GM23338 (cell line): ENCODE measurements around the gene OR2V2. TPM values are rescaled to one million over a fixed set of nuclear protein-coding genes. Genes with fewer than 3 reads are reported as not detected.

Experiments
- ATAC-seq: fragments of 200-7000 bp; cut with Tn5 transposase; 3 replicates; pipeline ENCODE4 v1.9.1; 2020
- DNase-seq: peaks from one replicate; pipeline ENCODE4 v3.0.0-alpha.2; 2015; ENCODE audit warnings: low spot score
- H2AFZ ChIP-seq: fragments of 200-600 bp; sonication (generic); 2 replicates; pipeline ENCODE4 v1.8.0; 2016; ENCODE audit warnings: antibody characterized with exemption, mild to moderate bottlenecking, moderate library complexity
- H3F3A ChIP-seq: fragments of 200-600 bp; sonication (generic); replicated peaks from 2 replicates; pipeline ENCODE4 v1.8.0; 2017; ENCODE audit warnings: antibody characterized with exemption, mixed run types, low read depth
- H3K27ac ChIP-seq: fragments of 200-600 bp; sonication (generic); 2 replicates; pipeline ENCODE4 v1.6.1; 2016; ENCODE audit warnings: low read depth
- H3K27me3 ChIP-seq: fragments of 200-600 bp; sonication (generic); 2 replicates; pipeline ENCODE4 v1.8.0; 2016; ENCODE audit warnings: mild to moderate bottlenecking, mixed run types, moderate library complexity; ENCODE audit not compliant: insufficient read depth
- H3K36me3 ChIP-seq: fragments of 200-600 bp; sonication (generic); 2 replicates; pipeline ENCODE4 v1.8.0; 2016; ENCODE audit warnings: mild to moderate bottlenecking; ENCODE audit not compliant: insufficient read depth
- H3K4me1 ChIP-seq: fragments of 200-600 bp; sonication (generic); 2 replicates; pipeline ENCODE4 v1.8.0; 2016; ENCODE audit warnings: mild to moderate bottlenecking, moderate library complexity; ENCODE audit not compliant: insufficient read depth
- H3K4me2 ChIP-seq: fragments of 200-600 bp; sonication (generic); 2 replicates; pipeline ENCODE4 v1.7.1; 2017; ENCODE audit warnings: mixed run types
- H3K4me3 ChIP-seq: fragments of 200-600 bp; sonication (generic); 2 replicates; pipeline ENCODE4 v1.6.1; 2016; ENCODE audit warnings: mixed run types
- H3K79me2 ChIP-seq: fragments of 200-600 bp; sonication (generic); replicated peaks from 2 replicates; pipeline ENCODE4 v1.8.0; 2017; ENCODE audit warnings: mild to moderate bottlenecking; ENCODE audit not compliant: insufficient read depth
- H3K9me2 ChIP-seq: fragments of 200-600 bp; sonication (generic); 2 replicates; pipeline ENCODE4 v1.8.0; 2017; ENCODE audit not compliant: insufficient read depth
- H4K20me1 ChIP-seq: fragments of 200-600 bp; sonication (generic); replicated peaks from 2 replicates; pipeline ENCODE4 v1.8.0; 2017; ENCODE audit warnings: mild to moderate bottlenecking; ENCODE audit not compliant: insufficient read depth
- H3K27ac Mint-ChIP-seq: 2 replicates; pipeline ENCODE4 v1.8.0; 2020; ENCODE audit warnings: inconsistent platforms, mild to moderate bottlenecking, moderate library complexity, mixed read lengths
- H3K27me3 Mint-ChIP-seq: 3 replicates; pipeline ENCODE4 v1.8.0; 2022; ENCODE audit warnings: low read depth, mild to moderate bottlenecking, moderate library complexity, mixed read lengths, inconsistent platforms; ENCODE audit not compliant: insufficient read depth, poor library complexity
- H3K36me3 Mint-ChIP-seq: 3 replicates; pipeline ENCODE4 v1.8.0; 2021; ENCODE audit warnings: low read depth, mild to moderate bottlenecking, inconsistent platforms, moderate library complexity, mixed read lengths
- H3K4me1 Mint-ChIP-seq: 3 replicates; pipeline ENCODE4 v1.8.0; 2020; ENCODE audit warnings: mild to moderate bottlenecking, inconsistent platforms, mixed read lengths
- H3K4me3 Mint-ChIP-seq: 3 replicates; pipeline ENCODE4 v1.8.0; 2021; ENCODE audit warnings: moderate library complexity, mild to moderate bottlenecking, inconsistent platforms, mixed read lengths
- H3K9me3 Mint-ChIP-seq: 3 replicates; pipeline ENCODE4 v1.8.0; 2020; ENCODE audit warnings: moderate library complexity, mild to moderate bottlenecking, inconsistent platforms, mixed read lengths
- CREB1 ChIP-seq: fragments of 250-450 bp; sonication (Bioruptor Pico); IDR thresholded peaks from 2 replicates; pipeline ENCODE4 v1.5.0; 2020; ENCODE audit warnings: low read depth, mild to moderate bottlenecking, moderate library complexity
- EZH2phosphoT487 ChIP-seq: fragments of 200-600 bp; sonication (generic); IDR thresholded peaks from one replicate; pipeline ENCODE4 v1.8.1; 2018; ENCODE audit warnings: antibody characterized with exemption; ENCODE audit not compliant: unreplicated experiment
- POLR2AphosphoS5 ChIP-seq: IDR thresholded peaks from 2 replicates; pipeline ENCODE4 v1.6.1; 2016; ENCODE audit warnings: antibody characterized with exemption, low read depth
- STAT1 ChIP-seq: IDR thresholded peaks from one replicate; pipeline ENCODE4 v1.6.1; 2016; ENCODE audit warnings: antibody characterized with exemption; ENCODE audit not compliant: unreplicated experiment
- ZNF114 ChIP-seq: fragments of 250-450 bp; sonication (Bioruptor Pico); IDR thresholded peaks from 2 replicates; pipeline ENCODE4 v1.5.0; 2020; ENCODE audit warnings: mild to moderate bottlenecking, moderate library complexity
- polyA plus RNA-seq: library from polyadenylated mRNA; unstranded; fragments of >200 nt; fragmentation: Nextera tagmentation; extraction: Ambion mirVana; gene quantifications from 2 replicates; pipeline ENCODE4 v1.2.1, GENCODE V29; 2016
- total RNA-seq: library from RNA; depleted of rRNA; stranded (reverse); fragments of >200 nt; shearing (Covaris generic); gene quantifications from 2 replicates; pipeline ENCODE4 v1.2.3, GENCODE V29; 2014
- TF ChIP-seq, protein P1 (sequence below): IDR thresholded peaks from 2 replicates; pipeline ENCODE4 v1.6.1; 2016; ENCODE audit warnings: antibody characterized with exemption
- TF ChIP-seq, protein P2 (sequence below): IDR thresholded peaks from one replicate; pipeline ENCODE4 v1.6.1; 2018; ENCODE audit warnings: antibody characterized with exemption; ENCODE audit not compliant: unreplicated experiment
- TF ChIP-seq, protein P3 (sequence below): fragments of 250-450 bp; sonication (Bioruptor Pico); IDR thresholded peaks from 2 replicates; pipeline ENCODE4 v1.5.0; 2020; ENCODE audit warnings: mild to moderate bottlenecking, moderate library complexity
- TF ChIP-seq, protein P4 (sequence below), 2 experiments: fragments of 200-600 bp in 1 of 2; sonication (generic) in 1 of 2; conservative IDR thresholded peaks; 2 replicates each; pipeline versions ENCODE4 v1.5.1 to v1.6.1; 2016 to 2017; ENCODE audit warnings: antibody characterized with exemption in 2 of 2, low read depth in 2 of 2, mild to moderate bottlenecking in 2 of 2, moderate library complexity in 1 of 2

The OR2V2 gene
- total and polyA plus RNA-seq, 2 experiments from 2014 or later, result not detected

DNA sequence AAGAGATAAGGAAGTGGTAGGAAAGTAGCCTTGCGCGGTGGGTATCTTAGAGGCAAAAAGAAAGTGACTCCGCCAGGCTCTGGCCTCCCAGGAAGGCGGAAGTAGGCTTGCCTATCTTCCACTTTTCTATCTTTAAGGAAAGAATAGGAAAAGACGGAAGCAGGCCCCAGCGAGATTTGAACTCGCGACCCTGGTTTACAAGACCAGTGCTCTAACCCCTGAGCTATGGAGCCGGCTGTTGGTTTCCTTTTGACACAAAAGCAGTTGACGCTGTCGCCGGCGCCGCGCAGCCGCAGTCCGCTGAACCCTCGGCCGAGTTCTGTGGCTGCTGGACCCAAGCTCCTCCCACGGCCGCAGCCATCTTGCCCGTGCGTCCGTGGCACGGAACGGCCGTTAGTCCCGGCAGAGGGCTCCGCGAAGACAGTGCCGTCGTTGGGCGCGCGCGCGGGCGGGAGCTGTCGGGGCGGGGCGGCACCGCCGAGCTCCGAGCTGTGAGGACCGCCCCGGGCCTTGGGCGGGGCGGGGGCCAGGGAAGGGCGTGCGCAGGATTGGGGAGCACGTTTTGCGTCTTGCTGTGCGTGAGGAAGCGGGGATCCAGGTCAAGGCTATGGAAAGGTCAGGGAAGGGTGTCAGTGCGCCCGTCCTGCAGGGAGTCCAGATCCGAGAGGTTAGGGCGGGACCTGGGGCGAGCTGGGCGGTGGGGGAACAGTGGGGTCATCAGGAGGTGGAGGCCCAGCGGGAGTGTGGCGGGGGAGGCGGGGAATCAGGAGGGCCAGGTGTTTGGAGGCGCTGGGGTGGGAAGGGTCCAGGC lies 44.3 kb downstream of the OR2V2 start:
- H3F3A ChIP-seq, result peaks cover 3% of the 10 kb centered on the region
- H4K20me1 ChIP-seq, result no peaks in the 10 kb centered on the region; the same call in 1 of the 2 replicates
- H3K36me3 Mint-ChIP-seq, result peaks cover 15% of the 10 kb centered on the region; the same call in 1 of the 3 replicates
- peaks cover 21% of the 10 kb centered on the region for H3K9me3 Mint-ChIP-seq
- H3K4me1 Mint-ChIP-seq, result peaks cover 6% of the 10 kb centered on the region
- no peaks in the 10 kb centered on the region for H3K36me3 ChIP-seq
- ATAC-seq (peak; percentile 40), DNase-seq (peak; percentile 93)
- H3K27ac ChIP-seq, result no peak overlapping the region
- H3K9me2 ChIP-seq, result no peaks in the 10 kb centered on the region
- H3K27me3 Mint-ChIP-seq, result peaks cover 57% of the 10 kb centered on the region
- peak overlapping the region; percentile 98 for H2AFZ ChIP-seq
- peak overlapping the region; percentile 80 for H3K4me3 ChIP-seq
- H3K27me3 ChIP-seq, result peaks cover 60% of the 10 kb centered on the region
- H3K4me3 Mint-ChIP-seq, result peak overlapping the region; percentile 89
- peak overlapping the region; percentile 82 for H3K4me2 ChIP-seq
- TF ChIP-seq CREB1 (CRISPR knock-in tag) (peak; percentile 19; the same call in 1 of the 2 replicates), EZH2phosphoT487 (no peak), POLR2AphosphoS5 (peak; percentile 78), STAT1 (no peak), ZNF114 (CRISPR knock-in tag) (peak; percentile 18; the same call in 1 of the 2 replicates)
- TF ChIP-seq, protein P1, sequence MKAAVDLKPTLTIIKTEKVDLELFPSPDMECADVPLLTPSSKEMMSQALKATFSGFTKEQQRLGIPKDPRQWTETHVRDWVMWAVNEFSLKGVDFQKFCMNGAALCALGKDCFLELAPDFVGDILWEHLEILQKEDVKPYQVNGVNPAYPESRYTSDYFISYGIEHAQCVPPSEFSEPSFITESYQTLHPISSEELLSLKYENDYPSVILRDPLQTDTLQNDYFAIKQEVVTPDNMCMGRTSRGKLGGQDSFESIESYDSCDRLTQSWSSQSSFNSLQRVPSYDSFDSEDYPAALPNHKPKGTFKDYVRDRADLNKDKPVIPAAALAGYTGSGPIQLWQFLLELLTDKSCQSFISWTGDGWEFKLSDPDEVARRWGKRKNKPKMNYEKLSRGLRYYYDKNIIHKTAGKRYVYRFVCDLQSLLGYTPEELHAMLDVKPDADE, result no peak; the same call in 1 of the 2 replicates
- TF ChIP-seq, protein P2, sequence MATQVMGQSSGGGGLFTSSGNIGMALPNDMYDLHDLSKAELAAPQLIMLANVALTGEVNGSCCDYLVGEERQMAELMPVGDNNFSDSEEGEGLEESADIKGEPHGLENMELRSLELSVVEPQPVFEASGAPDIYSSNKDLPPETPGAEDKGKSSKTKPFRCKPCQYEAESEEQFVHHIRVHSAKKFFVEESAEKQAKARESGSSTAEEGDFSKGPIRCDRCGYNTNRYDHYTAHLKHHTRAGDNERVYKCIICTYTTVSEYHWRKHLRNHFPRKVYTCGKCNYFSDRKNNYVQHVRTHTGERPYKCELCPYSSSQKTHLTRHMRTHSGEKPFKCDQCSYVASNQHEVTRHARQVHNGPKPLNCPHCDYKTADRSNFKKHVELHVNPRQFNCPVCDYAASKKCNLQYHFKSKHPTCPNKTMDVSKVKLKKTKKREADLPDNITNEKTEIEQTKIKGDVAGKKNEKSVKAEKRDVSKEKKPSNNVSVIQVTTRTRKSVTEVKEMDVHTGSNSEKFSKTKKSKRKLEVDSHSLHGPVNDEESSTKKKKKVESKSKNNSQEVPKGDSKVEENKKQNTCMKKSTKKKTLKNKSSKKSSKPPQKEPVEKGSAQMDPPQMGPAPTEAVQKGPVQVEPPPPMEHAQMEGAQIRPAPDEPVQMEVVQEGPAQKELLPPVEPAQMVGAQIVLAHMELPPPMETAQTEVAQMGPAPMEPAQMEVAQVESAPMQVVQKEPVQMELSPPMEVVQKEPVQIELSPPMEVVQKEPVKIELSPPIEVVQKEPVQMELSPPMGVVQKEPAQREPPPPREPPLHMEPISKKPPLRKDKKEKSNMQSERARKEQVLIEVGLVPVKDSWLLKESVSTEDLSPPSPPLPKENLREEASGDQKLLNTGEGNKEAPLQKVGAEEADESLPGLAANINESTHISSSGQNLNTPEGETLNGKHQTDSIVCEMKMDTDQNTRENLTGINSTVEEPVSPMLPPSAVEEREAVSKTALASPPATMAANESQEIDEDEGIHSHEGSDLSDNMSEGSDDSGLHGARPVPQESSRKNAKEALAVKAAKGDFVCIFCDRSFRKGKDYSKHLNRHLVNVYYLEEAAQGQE, result no peak
- TF ChIP-seq, protein P3, sequence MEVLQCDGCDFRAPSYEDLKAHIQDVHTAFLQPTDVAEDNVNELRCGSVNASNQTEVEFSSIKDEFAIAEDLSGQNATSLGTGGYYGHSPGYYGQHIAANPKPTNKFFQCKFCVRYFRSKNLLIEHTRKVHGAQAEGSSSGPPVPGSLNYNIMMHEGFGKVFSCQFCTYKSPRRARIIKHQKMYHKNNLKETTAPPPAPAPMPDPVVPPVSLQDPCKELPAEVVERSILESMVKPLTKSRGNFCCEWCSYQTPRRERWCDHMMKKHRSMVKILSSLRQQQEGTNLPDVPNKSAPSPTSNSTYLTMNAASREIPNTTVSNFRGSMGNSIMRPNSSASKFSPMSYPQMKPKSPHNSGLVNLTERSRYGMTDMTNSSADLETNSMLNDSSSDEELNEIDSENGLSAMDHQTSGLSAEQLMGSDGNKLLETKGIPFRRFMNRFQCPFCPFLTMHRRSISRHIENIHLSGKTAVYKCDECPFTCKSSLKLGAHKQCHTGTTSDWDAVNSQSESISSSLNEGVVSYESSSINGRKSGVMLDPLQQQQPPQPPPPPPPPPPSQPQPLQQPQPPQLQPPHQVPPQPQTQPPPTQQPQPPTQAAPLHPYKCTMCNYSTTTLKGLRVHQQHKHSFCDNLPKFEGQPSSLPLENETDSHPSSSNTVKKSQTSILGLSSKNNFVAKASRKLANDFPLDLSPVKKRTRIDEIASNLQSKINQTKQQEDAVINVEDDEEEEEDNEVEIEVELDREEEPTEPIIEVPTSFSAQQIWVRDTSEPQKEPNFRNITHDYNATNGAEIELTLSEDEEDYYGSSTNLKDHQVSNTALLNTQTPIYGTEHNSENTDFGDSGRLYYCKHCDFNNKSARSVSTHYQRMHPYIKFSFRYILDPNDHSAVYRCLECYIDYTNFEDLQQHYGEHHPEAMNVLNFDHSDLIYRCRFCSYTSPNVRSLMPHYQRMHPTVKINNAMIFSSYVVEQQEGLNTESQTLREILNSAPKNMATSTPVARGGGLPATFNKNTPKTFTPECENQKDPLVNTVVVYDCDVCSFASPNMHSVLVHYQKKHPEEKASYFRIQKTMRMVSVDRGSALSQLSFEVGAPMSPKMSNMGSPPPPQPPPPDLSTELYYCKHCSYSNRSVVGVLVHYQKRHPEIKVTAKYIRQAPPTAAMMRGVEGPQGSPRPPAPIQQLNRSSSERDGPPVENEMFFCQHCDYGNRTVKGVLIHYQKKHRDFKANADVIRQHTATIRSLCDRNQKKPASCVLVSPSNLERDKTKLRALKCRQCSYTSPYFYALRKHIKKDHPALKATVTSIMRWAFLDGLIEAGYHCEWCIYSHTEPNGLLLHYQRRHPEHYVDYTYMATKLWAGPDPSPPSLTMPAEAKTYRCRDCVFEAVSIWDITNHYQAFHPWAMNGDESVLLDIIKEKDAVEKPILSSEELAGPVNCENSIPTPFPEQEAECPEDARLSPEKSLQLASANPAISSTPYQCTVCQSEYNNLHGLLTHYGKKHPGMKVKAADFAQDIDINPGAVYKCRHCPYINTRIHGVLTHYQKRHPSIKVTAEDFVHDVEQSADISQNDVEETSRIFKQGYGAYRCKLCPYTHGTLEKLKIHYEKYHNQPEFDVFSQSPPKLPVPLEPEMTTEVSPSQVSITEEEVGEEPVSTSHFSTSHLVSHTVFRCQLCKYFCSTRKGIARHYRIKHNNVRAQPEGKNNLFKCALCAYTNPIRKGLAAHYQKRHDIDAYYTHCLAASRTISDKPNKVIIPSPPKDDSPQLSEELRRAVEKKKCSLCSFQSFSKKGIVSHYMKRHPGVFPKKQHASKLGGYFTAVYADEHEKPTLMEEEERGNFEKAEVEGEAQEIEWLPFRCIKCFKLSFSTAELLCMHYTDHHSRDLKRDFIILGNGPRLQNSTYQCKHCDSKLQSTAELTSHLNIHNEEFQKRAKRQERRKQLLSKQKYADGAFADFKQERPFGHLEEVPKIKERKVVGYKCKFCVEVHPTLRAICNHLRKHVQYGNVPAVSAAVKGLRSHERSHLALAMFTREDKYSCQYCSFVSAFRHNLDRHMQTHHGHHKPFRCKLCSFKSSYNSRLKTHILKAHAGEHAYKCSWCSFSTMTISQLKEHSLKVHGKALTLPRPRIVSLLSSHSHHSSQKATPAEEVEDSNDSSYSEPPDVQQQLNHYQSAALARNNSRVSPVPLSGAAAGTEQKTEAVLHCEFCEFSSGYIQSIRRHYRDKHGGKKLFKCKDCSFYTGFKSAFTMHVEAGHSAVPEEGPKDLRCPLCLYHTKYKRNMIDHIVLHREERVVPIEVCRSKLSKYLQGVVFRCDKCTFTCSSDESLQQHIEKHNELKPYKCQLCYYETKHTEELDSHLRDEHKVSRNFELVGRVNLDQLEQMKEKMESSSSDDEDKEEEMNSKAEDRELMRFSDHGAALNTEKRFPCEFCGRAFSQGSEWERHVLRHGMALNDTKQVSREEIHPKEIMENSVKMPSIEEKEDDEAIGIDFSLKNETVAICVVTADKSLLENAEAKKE (CRISPR knock-in tag), result no peak
- TF ChIP-seq, protein P4, sequence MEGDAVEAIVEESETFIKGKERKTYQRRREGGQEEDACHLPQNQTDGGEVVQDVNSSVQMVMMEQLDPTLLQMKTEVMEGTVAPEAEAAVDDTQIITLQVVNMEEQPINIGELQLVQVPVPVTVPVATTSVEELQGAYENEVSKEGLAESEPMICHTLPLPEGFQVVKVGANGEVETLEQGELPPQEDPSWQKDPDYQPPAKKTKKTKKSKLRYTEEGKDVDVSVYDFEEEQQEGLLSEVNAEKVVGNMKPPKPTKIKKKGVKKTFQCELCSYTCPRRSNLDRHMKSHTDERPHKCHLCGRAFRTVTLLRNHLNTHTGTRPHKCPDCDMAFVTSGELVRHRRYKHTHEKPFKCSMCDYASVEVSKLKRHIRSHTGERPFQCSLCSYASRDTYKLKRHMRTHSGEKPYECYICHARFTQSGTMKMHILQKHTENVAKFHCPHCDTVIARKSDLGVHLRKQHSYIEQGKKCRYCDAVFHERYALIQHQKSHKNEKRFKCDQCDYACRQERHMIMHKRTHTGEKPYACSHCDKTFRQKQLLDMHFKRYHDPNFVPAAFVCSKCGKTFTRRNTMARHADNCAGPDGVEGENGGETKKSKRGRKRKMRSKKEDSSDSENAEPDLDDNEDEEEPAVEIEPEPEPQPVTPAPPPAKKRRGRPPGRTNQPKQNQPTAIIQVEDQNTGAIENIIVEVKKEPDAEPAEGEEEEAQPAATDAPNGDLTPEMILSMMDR (conservative IDR thresholded peaks at IDR 0.05; ENCODE audit: low read depth in 2 of 2), result peak in 1 of 2 experiments; percentile 10; a peak in 1 of 4 replicates
- no peaks in the 10 kb centered on the region; the same call in 1 of the 2 replicates for H3K4me1 ChIP-seq
- no peaks in the 10 kb centered on the region for H3K79me2 ChIP-seq
- H3K27ac Mint-ChIP-seq, result no peak overlapping the region
